C1 segment of cervical spinal cord (tissue), 14 donors: Measurements from ENCODE around the gene SARM1.
A peak's percentile ranks its signal among the peaks of the same experiment; 100 is the strongest.

ENCODE experiments used
- DNase-seq, 14 donors: peaks; one replicate each; lab custom pipeline; 2025; lab: John Stamatoyannopoulos, UW

Gene SARM1

DNA sequence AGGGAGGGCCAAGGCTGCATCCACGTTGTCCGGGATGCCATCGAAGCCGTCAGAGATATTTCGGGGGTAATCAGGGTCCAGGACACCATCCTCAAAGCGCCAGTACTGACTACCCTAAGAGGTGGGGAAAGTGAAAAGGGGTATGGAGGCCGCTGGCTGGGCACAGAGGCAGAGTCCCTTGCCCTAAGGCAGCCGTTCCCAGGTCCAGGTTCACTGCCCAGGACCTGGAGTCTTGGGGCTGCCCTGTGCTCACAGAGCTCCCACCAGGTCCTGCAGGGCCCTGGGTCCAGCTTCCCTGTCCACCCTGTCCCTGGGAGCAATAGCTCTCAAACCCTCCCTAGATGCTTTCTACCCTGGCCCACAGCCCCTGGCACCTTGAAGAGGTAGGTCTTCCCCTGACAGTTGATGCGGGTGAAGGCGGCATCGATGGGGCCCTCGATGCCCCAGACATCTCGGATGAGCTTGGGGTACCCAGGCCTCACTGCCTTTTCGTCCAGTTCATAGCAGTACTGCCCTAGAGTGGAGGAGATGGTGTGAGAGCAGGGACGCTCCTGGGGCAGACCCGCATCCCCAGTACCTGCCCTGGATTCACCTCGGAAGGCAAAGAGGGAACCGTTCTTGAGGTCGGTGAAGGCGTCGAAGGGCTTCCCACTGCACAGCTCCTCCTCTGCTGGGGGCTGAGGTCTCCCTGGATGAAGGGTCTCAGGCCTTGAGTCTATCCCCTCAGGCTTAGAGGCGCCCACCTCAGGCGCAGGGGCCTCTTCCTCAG lies 2.4 kb upstream of the SARM1 start:
- DNase-seq, result no peak

GRCh38 chr17:28369684-28370034 lies 1.8 kb upstream of the SARM1 start:
- DNase-seq, result no peak

DNA sequence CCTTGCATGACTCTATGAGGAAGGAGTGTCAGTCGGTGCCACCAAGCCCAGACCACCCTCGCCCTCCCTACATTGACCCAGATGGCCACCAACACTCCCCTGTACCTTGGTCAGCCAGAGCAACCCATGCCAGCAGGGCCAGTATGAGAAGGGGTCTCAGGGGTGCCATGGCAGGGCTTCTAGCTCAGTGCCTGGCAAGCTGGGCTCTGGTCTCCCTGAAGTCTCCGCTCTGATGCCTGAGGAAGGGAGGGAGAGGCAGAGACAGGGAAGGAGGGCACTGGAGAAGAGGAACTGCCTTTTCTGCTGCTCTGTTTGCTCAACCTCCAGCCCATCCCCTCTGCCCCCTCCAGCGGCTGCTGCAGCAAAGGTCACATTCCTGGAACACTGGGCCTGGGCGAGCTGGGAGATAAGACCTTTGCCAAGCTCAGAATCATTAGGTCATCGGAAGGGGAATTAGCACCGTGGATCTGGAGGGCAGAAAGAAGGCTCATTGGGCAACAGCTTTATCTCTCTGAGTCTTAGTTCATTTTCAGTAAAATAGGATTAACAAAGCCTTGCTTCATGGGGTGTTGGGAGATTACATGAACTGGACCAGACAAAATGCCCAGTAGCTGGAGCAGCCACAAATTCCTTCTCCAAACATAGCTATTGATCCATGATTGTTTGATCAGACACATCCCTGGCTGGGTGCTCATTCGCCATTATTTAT lies 1.3 kb upstream of the SARM1 start, which contains the start of gene VTN:
Gene VTN, minus strand, starts transcription at position 273 of the 709 bp plus-strand sequence. Its CDS starts 104 bp downstream, at position 169.
- no peak for DNase-seq

DNA sequence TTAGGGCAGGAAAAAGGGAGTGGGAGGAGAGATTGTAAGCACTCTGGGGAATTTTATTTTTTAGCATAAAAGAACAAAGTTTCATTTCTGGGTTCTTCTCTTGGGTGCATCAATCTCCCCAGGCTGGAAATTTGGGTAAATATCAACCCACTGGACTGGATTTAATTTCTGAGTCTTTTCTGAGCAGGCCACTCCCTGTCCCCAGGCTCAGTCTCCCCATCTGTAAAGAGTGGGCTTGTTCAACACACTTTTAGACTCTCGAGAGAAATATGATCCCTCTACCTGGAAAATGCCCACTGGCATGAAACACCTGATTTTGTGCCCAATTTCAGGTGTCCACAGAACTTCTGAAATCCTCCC lies 770 bp upstream of the SARM1 start:
- DNase-seq, result no peak

DNA sequence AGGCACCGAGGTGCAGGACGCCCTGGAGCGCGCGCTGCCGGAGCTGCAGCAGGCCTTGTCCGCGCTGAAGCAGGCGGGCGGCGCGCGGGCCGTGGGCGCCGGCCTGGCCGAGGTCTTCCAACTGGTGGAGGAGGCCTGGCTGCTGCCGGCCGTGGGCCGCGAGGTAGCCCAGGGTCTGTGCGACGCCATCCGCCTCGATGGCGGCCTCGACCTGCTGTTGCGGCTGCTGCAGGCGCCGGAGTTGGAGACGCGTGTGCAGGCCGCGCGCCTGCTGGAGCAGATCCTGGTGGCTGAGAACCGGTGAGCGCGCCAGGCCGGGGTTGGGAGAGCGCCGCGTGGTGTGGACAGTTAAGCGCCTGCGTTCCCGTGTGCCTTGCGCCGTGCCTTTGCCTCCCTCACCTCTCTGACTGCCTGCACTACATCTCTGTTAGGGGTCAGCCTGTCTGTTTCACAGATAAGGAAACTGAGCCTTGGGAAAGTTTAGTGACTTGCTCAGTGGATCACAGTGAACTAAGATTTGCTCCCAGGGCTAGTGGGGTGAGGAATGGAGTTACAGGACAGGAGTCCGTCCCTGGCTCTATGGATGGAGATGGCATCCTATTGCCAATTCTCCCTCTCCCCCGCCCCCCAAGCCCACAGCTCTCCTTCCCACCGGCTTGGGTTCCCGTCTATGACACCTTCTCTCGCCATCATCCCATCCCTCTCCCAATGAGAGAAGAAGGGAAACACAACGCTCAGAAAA lies 880 bp downstream of the SARM1 start:
- peak in 4 of 14 donors; percentile 29 to 61 (median 40) for DNase-seq

- no peak for DNase-seq
Measured at GRCh38 chr17:28372945-28373274, 1.4 kb downstream of the SARM1 start.

GRCh38 chr17:28379814-28380801 lies 8.6 kb downstream of the SARM1 start:
- no peak for DNase-seq

DNA sequence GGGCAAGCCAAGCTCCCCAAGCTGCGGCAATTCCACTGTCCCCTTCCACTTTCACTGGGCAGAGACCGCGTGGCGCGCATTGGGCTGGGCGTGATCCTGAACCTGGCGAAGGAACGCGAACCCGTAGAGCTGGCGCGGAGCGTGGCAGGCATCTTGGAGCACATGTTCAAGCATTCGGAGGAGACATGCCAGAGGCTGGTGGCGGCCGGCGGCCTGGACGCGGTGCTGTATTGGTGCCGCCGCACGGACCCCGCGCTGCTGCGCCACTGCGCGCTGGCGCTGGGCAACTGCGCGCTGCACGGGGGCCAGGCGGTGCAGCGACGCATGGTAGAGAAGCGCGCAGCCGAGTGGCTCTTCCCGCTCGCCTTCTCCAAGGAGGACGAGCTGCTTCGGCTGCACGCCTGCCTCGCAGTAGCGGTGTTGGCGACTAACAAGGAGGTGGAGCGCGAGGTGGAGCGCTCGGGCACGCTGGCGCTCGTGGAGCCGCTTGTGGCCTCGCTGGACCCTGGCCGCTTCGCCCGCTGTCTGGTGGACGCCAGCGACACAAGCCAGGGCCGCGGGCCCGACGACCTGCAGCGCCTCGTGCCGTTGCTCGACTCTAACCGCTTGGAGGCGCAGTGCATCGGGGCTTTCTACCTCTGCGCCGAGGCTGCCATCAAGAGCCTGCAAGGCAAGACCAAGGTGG lies 9.8 kb downstream of the SARM1 start:
- DNase-seq, result peak in 2 of 14 donors; percentile 14 to 59

DNA sequence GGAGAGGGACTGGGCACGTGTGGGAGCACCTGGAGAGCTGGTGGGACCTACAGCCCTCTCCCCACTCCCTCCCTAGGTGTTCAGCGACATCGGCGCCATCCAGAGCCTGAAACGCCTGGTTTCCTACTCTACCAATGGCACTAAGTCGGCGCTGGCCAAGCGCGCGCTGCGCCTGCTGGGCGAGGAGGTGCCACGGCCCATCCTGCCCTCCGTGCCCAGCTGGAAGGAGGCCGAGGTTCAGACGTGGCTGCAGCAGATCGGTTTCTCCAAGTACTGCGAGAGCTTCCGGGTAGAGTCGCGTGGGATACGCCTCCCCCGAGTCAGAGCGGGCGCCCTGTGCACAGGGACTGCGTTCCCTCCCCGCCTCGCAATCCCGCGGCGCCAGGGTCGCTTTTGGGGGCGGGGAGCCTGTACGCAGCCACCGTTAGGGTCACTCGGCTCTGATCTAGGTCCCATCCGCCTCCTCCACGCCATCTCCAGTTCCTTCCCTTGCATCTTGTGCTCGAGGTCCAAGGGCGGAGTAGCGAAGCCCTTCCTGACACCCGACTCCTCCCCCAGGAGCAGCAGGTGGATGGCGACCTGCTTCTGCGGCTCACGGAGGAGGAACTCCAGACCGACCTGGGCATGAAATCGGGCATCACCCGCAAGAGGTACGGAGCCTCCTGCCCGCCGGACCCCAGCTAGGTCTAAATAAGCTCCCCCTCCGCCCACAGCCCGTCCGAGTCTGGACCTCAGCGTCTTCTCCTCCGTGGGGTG lies 13.0 kb downstream of the SARM1 start:
- no peak for DNase-seq

DNA sequence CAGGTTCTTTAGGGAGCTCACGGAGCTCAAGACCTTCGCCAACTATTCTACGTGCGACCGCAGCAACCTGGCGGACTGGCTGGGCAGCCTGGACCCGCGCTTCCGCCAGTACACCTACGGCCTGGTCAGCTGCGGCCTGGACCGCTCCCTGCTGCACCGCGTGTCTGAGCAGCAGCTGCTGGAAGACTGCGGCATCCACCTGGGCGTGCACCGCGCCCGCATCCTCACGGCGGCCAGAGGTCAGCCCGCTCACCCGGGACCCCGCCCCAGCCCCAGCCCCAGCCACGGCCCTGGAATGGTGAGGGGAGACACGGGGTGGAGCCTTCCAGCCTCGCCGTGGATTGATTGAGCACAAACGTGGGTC lies 13.5 kb downstream of the SARM1 start:
- DNase-seq, result no peak

GRCh38 chr17:28385406-28385805 lies 13.9 kb downstream of the SARM1 start:
- DNase-seq, result no peak

DNA sequence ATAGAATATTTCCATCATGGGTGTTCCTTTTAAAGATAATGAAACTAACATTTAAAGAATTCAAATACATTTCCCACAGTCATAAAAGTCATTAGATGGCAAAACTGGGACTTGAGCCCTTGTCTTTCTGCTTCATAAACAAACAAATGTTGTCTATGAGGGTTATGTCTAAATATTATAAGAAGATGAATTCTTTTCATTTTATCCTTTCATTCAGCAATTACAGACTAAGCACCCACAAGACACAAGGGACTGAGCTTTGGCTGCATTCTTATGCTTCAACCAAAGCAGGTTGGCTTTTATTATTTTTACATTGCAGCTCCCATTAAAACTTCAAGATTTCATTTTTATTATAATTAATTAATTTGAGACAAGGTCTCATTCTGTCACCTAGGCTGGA lies 14.9 kb downstream of the SARM1 start:
- DNase-seq, result no peak

DNA sequence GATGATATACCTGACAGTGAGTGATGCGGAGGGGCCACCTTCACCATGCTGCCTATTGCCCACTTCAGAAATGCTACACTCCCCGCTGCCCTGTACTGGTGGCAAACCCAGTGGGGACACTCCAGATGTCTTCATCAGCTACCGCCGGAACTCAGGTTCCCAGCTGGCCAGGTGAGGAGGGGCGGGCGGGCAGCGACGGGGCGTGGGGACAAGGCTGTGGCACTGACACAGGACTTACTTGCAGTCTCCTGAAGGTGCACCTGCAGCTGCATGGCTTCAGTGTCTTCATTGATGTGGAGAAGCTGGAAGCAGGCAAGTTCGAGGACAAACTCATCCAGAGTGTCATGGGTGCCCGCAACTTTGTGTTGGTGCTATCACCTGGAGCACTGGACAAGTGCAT lies 16.6 kb downstream of the SARM1 start:
- no peak for DNase-seq

DNA sequence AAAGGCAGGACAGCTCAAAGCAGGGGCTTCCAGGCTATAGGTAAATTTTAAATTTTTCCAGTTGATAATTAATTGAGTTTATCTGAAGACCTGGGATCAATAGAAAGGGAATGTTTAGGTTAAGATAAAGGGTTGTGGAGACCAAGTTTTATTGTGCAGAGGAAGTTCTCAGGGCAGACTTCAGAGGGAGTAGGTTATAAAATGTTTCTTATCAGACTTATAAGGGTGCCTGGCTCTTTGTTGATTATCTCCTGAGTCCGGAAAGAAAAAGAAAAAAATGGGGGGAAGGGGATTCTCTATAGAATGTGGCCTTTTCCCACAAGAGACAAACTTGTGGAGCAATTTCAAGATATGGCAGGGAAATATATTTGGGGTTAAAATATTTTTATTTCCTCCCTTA lies 18.6 kb downstream of the SARM1 start:
- no peak for DNase-seq

GRCh38 chr17:28390563-28390962 lies 19.1 kb downstream of the SARM1 start:
- DNase-seq, result no peak

- DNase-seq, result no peak
Measured at GRCh38 chr17:28390984-28391383, 19.5 kb downstream of the SARM1 start.

- DNase-seq, result no peak
Measured at GRCh38 chr17:28391401-28391800, 19.9 kb downstream of the SARM1 start.

DNA sequence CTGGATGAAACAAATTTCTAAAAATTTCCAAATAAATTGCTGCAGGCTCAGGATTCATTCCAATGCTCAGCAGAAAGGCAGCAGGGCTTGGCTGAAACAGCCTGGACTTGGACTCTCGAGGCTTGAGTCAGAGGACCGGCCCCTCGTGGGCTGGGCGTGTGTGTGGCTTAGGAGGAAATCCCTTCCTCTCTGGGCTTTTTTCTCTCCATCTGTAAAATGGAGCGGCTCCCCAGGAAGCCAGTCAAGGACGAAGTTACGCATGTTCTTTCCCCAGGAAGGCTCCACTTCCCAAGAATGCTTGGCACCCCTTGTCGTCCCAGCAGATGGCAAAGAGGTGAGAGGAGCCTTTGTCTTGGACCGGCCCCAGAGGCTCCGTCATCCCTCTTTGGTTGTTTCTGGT lies 21.0 kb downstream of the SARM1 start:
- peak in 1 of 14 donors; percentile 46 for DNase-seq

- no peak for DNase-seq
Measured at GRCh38 chr17:28394337-28395116, 23.0 kb downstream of the SARM1 start.
